Kidney capillary endothelial cell (primary cell): ENCODE measurements around the gene OR6V1.
A peak's percentile ranks its signal among the peaks of the same experiment; 100 is the strongest.

ENCODE experiments used
- DNase-seq: peaks from one replicate; pipeline ENCODE4 v3.0.0-alpha.2; 2018; ENCODE audit warnings: low spot score

The OR6V1 gene, protein sequence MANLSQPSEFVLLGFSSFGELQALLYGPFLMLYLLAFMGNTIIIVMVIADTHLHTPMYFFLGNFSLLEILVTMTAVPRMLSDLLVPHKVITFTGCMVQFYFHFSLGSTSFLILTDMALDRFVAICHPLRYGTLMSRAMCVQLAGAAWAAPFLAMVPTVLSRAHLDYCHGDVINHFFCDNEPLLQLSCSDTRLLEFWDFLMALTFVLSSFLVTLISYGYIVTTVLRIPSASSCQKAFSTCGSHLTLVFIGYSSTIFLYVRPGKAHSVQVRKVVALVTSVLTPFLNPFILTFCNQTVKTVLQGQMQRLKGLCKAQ

DNA sequence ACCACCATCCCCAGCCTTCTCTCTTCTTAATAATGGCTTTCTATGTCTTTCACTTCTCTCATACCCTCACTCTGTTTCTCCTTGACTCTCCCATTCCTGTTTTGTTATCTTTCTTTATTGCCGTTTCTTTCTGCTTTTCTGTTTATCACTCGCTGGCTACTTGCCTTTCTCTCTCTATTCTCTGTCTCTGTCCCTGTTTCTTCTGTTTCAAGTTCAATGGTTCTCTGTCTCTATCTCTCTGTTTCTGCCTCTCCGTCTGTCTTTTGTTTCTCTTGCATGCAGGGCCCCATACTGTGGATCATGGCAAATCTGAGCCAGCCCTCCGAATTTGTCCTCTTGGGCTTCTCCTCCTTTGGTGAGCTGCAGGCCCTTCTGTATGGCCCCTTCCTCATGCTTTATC, at the start of gene OR6V1:
Gene OR6V1, plus strand, starts transcription at position 301 of the 400 bp plus-strand sequence. Its CDS starts 0 bp downstream, at position 301.
- no peak for DNase-seq

DNA sequence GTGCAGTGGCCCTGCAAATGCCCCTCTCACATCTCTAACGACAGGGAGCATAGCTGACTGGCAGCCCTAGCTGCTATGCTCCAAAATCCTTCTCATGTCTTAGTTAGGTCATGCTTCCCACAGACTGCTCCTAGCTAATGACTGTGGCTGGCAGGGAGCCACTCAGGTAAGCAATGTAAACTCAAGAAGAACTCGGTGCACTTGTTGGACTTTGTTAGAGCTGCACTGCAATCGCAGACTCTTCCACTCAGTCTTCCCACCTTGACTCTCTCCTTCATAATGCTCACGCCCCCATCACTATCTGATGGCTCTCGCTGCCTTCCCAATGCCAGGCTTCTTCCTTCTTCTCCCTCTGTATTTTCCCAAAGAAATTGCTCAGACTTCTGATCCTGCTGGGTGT, 49.2 kb upstream of the OR6V1 start:
- no peak for DNase-seq

DNA sequence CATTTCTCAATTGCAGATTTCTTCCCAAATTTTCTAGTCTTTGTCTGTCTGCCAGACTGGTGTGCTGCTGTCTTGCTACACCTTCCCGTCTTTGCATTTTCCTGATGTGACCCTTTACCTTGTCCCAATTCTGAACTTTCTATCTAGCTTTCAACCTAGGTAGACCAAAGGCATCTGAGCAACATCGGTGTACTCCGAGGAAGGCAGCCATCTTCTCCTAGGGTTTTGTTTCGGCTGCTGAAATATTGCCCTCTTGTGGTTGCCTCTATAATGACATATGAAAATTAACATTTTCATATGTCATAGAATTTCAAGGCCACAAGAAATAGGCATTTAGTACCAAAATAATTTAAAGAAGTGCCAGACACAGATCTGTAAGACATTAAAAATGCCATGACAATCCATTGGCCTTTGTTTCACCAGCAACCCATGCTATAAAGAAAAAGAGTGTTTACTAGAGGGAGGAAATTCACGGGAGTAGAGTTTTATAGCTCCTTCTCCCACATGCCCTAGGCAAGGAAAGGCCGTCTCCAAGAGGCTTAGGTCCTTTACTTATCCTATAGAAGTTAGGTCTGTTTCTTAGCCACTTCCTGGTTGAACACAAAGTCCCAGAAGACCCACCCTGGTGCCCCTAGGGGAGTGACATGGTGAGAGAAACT, 48.6 kb upstream of the OR6V1 start:
- DNase-seq: peak; percentile 52

DNA sequence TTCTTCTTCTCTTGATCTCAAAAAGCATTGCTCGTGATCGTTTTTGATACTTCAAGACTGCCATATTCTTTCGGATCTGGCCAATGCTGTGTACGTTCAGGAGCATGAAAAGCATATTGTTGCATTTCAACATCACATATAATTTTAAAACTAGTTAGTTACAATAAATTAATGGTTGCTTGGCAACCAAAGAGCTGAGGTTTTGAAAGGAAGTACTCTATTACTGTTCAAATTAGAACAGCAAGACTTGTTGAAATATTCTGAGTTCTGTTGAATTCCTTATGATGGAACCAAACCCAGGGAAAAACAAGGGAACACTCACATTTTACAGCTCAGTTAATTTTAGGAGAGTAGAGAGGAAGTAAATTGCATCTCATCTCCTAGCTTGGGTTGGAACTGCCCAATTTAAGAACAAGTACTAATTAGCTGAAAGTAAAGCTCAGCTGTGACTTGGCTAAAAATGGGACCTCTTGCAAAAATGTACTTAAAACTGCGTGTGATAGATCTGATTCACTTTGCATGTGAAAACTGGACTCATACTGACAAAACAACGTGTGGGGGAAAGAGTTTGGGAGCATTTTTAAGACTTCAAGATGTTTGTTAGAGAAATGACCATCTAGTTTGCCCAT, 46.4 kb upstream of the OR6V1 start:
- DNase-seq: no peak

DNA sequence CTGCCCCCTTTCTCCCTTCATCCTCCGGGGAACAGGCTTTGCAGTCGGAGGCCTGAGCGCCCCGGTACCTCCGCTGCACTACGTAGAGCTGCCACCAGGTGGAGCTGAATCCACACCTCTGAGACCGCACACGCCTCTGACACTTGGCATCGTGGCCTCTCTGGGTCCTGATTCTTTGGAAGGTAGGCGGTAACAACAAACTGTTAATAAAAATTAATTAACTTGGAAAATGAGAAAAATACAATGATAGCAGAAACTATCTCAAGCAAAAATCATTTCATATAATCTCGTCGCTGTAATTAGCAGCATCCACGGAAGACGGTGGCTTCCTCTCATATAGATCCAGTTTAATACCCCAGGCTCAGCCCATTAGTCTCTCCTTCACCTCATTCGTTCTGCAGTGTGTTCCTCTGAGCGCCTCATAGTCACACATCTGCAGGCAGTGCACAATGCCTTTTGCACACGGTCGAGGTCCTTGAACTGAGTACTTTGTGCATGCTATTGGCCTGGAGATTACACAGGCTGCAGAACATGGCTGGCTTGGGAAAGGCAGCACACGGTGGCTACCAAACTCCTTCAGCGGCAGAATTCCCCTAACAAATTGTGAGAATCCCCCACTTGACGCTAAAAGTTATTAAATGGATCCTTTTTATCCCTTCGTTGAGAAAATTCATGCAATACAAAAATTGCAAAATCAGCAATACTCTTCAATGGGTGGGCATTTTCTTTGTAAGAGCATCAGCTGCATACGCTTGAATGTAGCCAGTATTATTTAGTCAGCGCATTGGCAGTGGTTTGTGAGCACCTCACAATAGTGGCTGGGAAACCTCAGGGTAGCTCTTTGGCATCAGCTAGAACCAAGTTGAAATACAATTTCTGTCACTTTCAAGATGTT, 43.9 kb upstream of the OR6V1 start:
- peak; percentile 56 for DNase-seq

DNA sequence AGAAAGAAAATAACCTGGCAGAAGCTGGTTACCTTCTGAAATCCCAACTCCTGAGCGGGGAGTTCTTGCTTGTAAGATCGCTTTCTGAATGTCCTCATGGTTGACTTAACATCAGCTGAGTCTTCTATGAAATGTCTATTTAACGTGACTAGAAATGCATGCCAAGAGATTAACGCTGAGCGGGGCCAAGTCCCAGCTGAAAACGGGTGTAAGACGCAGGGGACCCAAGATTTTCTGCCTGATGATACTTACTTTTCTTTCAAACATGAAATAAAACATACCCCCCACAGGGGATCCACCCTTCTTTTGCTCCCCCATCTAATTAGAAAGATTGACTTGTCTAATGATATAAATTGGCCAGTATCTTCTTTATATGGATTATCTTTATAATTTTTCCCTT, 40.1 kb upstream of the OR6V1 start:
- DNase-seq: no peak

DNA sequence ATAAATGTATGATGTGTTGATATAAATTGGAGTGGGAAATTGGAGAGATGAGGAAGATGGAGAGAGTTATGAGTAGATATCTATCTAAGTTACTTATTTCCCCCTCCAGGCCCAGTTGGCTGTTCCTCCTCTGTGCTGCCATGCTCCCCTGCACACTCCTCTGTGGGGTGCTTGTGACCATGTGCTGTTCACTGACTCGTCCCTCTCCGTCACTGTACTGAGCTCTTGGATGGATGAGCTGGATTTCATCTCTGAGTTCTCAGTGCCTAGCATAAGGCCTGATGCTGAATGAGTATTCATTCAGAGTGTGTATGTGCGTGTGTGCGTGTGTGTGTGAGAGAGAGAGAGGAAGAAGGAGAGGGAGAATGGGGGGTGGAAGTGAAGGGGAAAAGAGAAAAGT, 39.7 kb upstream of the OR6V1 start:
- no peak for DNase-seq

DNA sequence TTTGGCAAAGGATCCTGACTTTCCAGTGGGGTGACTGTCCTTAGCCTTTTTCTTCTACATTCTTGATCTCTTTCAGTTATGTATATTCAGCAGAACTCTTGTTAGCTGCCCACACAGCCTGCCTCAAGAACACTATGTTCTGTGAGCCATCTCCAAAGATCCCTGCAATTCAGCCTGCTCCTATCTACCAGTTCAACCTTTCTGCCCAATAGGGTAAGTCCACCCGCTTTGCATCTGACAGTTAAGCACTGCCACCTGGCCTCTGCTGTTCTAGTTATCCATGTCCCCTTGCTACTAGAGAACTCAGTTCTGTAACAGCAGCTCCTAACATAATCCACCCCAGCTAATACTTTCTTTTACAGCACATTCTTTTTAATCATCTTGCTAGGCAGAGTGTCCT, 38.7 kb upstream of the OR6V1 start:
- DNase-seq: no peak

DNA sequence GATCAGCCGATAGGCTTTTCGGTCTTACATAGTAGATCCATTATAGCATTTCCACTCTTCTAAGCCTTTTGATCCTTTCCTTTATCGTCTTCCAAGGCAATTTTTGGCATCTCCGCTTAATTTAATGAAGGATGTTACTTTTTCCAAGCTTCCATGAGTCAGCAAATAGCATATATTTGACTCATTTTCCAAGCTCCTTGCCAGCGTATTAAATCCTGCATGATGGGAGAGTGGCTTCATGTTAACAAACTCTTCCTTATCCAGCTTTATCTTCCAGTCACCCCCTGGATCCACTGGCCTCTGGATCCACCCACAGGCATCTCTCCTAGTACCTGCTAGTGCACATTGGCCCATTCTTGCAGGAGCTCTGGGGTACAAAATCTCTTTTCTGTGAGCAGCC, 38.2 kb upstream of the OR6V1 start:
- no peak for DNase-seq

DNA sequence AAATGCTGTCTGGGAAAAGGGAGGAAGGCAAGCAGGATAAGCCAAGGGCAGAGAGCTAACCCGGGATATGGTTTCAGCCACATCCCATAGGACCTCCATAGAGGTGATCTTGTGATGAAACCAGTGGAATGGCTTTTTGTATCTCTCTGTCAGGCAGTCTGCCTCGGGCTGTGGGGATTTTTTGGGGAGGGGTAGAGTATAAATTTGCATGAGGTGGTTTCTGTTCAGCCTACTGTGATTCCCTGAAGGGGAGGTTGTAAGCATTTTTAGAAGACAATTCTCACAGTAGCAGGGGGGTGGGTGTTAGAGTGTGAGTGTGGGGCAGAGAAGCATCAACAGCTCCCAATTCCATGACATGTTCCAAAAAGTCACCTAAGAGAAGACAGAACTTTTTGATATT, 37.1 kb upstream of the OR6V1 start:
- no peak for DNase-seq

DNA sequence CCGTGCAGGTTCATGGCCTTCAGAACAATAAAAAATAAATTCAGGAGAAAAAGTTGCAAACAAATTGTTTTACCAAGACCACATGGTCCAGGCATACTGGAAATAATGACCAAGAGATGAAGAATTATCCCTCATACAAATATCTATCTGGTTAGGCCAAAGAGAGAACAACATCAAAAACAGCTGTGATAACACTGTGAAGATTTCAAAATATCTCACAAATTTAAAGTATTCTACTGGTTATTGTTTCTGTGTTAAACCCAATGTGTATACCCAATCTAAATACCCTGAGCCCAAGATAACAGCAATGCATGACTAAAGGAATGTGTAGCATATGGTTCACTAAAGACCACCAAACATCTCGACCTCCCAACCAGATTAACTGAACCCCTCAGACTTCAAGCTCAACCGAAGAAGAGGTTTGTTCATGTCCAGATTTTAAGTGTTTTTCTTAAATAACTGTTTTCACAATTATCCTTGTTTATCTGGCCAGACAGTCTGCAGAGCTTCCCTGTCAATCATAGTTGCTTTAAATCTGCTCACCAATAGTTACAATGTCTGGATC, 36.1 kb upstream of the OR6V1 start:
- DNase-seq: no peak

DNA sequence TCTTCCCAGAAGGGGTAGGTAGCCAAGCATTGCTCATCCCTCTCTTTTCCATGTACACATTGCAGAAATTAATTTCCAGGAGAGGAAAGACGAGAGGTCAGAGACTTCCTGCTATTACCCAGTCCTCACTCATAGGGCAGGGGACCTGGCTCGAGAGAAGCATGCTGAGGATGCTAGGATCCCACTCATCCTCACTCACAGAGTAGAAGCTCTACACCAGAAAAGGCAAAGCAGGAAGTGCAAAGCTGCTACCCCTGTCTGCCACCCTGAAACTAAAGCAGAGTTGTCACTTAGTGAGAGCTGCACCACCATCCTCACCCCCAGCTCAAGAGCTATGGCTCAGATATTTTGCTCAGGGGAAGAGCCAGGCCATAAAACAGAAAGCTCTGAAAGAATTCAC, 35.1 kb upstream of the OR6V1 start:
- no peak for DNase-seq

DNA sequence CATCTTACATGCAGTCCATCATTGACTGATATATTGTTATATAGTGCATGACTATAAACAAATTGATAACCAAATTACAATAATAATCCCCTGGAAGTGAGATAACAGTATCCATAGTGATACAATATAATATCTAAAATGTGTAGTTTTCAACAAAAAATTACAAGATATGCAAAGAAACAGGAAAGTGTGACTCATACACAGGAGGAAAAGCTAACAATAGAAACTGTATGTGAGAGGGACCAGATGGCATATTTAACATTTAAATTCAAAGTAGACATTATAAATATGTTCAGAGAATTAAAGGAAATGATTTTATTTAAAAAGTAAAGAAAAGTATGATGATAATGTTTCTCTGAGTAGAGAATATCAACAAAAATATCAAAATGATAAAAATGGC, 33.2 kb upstream of the OR6V1 start:
- peak; percentile 28 for DNase-seq

DNA sequence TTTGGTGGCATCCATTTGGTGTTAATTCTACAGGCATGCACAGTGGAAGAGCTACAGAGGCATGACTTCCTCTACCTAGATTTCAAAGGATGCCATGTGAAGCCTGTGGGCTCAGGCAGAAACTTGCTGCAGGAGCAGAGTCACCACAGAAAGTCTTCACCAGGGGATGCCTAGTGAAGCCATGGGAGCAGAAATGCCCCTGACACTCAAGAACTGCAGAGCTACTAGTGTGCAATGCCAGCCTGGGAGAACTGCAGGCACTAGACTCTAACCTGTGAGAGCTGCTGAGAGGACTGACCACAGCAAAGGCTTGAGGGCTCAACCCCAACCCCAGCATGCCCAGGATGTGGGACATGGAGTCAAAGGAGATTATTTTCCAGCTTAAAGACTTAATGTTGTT, 29.1 kb upstream of the OR6V1 start:
- DNase-seq: no peak

DNA sequence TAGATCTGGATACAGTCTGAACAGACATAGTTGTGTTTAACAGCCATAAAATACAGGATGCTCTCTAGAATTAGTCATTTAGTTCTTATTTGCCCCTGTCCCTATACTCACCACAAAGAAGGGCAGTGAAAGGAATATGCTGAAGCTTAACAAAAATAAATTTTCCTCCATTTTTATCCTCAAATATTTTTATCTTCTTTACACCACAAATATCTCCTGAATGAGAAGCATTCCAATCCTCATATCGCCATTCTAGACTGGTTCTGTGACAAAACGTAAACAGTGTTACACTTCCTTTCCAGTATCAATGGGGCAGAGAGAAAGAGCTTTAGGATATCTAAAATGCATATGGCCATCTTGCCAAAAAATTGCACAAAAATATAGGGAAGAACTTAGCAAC, 26.8 kb upstream of the OR6V1 start:
- DNase-seq: no peak

DNA sequence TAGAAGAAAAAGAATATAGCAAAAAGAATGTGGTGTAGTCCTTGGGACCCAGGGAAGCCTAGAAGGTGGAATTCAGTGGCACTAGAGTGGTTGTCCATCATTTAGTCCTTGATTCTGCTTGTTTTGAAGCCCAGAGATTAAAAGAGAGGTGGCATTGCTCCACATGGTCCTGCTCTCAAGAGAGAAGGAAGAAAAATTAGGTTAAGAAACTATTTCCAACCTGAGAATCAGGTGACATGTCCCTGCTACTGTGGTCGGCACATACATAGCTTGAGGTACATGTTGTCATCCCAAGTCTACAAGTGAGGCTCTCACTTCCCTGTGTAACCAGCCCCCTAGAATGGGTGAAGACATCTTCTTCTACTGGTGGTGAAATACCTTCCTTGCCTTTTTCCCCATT, 25.1 kb upstream of the OR6V1 start, which contains the start of gene OR9A2:
Gene OR9A2, minus strand, starts transcription at position 101 of the 400 bp plus-strand sequence. Its CDS starts 0 bp downstream, at position 101.
- no peak for DNase-seq

DNA sequence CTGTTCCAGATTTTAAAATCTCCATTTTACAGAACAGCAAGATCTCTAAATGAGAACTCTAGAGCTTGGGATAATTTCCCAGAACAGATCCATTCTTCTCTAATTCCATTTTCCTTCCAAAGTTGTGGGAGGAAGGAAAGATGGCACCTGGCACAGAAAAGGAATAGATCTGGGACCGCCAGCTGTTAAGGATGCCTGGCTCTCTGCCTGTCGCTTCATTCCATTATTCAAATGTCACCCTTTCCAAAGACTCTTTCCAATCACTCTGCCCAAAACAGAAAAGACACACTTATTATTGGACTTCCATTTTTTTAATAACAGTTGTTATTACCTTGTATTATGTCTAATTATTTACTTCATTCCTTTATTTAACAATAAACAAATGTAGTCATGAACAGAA, 24.5 kb upstream of the OR6V1 start:
- no peak for DNase-seq

DNA sequence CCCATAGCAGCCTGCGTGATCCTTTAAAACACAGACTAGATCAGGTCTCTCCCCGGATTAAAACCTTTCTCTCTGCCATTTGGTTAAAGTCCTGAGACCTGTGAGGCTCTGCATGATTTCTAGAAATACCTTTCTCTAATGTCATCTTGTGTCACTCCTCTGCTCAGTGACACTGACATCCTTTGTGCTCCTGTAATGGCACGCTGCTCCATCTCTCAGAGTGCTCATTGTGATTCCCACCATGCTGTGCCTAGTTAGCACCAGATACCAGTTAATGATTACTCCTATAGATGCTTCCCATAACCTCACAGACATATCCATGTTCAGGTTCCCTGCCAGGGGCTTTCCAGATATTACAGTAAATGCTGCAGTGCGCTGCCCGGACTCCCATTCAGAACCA, 13.5 kb upstream of the OR6V1 start:
- DNase-seq: no peak

DNA sequence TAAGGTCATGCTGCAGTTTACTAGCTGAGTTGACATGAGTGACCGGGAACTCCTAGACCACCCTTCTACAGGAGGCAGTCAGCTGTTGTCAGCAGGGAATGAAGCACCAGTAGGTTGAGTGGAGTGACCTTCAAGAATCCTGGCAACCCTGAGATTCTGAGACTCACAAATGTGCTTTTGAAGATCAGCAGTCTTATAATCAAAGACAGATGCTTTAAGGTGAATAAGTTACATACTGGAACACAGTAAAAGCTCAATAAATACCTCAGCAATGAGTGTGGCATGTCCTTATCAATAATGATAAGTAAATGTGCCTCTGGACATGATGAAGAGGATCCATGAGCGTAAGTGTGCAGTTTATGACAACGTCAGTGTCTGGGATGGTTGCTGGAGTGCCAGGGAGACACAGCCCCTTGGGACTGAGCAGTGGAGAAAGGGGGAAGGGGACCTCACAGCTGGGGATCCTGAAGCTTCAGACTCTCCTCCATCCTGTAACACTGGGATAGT, 11.9 kb upstream of the OR6V1 start:
- DNase-seq: no peak

DNA sequence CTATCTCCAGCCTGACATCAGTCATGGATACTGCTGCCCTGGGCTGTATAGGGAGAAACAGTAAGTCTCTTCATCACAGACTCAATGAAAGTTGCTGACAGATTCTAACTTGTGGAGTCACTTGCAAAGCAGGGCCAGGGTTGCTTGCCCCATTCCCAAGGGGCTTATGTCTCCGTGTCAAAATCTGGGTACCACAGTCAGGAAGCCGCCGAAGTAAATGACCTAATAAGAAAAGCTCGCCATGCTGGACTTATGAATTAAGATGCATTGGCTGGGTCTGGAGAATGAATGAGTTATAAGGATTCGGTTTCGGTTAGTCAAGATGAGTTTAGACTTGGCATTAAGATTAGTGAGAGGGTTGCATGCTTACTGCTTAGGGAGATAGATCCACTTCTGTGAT, 10.8 kb upstream of the OR6V1 start:
- no peak for DNase-seq

DNA sequence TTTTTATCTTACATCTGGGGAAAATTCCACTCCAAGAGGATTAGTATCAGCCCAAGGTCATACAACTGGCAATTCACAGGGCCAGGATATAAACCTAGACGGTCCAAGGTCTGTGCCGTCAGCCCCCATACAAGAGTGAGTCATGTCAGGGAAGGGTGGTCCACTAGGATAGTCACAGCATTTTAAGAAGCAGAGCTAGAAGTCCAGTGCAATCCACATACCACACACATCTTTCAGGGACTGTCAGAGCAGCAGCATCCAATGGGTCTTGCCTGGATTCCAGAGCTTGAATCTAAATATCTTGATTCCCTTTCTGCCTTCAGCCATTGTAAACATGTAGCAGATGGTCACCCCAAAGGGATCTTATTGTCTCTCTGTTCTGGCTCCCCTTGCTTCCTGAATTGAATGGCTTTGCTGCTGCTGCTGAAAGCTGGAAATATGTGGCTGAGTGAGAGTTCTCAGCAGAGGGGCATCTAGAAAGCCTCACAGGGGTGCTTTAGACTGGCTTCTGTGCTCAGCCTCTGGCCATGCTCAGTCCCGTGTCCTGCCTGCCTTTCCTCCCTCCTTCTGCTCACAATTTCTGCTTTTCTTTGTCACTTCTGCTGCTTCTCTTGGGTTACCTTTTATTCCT, 9.9 kb upstream of the OR6V1 start:
- DNase-seq: no peak
